GM19238 (cell line): ENCODE results near the gene MYOD1.

Source experiments
- DNase-seq: peaks from one replicate; pipeline ENCODE4 v3.0.0; 2011; ENCODE audit warnings: low spot score; ENCODE audit not compliant: insufficient read length

Gene MYOD1

DNA sequence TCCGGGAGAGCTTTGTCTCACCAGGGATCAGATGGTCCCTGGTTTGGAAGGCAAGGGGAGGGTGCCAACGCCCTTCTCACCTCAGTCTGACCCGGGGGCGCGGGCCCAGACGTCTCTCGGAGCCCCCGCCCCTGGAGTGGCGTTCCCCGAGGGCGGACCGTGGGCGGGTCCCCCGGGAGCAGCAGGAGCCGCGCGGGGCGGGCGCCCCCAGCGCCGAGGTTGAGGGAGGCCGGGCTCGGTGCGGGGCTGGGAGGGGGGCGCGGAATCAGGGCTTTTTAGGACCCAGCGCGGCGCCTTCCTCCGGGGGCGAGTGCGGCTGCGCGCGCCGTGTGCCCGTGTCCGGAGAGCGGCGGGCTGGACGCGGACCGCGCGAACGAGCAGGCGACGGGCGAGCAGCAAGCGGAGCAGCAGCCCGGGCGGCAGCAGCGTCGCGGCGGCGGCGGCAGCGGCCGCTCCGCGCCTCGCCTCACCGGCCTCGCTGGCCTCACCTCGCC, 15.1 kb downstream of the MYOD1 start, which contains the start of gene KCNC1:
Gene KCNC1, plus strand, starts transcription at position 364 of the 494 bp plus-strand sequence. CDS start 1,222 bp downstream, outside the sequence.
- no peak for DNase-seq

DNA sequence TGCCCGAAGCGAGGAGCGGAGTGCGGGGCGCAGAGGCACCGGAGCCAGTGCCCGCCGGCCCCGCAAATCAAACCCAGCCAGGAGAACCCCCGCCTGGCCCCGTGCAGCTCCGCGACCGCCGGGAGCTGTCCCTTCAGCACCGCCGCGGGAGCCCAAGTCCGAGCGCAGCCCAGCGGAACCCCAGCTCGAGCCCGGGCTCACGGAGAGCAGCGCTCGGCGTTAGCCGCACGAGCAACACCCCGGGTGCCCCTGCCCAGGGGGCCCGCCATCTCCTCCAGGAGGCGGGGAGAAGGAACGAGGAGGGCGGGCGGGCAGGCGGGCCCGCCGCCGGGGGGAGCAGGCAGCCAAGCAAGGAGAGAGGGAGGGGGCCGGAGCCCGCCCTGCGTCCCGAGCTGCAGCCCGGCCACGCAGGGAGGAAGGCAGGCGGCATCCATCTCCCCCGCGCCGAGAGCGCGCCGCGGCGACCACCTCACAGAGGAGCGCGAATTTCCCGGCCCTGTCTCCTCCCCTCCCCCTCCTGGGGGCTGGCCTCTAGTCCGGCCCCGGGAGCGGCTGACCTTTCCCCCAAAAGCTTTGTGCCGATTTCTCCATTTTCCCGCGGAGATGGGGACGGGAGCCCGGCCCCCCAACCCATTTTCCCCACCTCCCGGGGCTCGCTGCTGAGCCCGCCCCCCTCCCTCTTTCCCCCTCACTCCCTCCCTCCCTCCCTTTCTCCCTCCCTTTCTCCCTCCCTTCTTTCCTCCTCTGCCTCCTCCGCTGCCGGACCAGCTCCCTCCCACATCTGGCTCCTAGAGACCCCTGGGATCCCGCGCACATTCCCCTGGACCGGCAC, 15.8 kb downstream of the MYOD1 start:
- peak; percentile 48 for DNase-seq

DNA sequence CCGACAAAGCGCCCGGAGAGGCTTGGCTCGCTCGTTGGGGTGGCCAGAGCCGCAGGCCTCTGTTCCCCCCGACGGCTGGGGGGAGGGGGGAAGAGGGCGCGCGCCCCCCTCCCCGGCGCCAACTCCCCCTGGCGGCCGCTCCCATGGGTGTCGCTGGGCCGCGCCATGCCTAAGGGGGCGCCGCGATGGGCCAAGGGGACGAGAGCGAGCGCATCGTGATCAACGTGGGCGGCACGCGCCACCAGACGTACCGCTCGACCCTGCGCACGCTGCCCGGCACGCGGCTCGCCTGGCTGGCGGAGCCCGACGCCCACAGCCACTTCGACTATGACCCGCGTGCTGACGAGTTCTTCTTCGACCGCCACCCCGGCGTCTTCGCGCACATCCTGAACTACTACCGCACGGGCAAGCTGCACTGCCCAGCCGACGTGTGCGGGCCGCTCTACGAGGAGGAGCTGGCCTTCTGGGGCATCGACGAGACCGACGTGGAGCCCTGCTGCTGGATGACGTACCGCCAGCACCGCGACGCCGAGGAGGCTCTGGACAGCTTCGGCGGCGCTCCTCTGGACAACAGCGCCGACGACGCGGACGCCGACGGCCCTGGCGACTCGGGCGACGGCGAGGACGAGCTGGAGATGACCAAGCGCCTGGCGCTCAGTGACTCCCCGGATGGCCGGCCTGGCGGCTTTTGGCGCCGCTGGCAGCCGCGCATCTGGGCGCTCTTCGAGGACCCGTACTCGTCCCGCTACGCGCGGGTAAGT, 16.6 kb downstream of the MYOD1 start:
- DNase-seq: no peak

DNA sequence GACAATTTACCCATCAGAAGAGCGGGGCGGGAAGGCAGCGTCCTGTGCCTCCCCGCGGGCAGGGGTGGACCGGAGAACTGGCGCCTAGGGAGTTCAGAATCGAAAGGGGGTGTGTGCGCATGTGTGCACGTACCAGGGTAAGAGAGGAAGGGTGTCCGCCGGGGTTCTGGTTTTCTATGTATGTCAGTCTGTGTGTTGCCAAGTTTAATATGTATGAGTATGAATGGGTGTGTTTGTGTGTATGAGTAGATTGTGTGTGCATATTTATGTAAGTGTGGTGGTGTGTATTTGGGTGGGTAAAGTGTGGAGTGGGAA, 17.2 kb downstream of the MYOD1 start:
- DNase-seq: no peak

DNA sequence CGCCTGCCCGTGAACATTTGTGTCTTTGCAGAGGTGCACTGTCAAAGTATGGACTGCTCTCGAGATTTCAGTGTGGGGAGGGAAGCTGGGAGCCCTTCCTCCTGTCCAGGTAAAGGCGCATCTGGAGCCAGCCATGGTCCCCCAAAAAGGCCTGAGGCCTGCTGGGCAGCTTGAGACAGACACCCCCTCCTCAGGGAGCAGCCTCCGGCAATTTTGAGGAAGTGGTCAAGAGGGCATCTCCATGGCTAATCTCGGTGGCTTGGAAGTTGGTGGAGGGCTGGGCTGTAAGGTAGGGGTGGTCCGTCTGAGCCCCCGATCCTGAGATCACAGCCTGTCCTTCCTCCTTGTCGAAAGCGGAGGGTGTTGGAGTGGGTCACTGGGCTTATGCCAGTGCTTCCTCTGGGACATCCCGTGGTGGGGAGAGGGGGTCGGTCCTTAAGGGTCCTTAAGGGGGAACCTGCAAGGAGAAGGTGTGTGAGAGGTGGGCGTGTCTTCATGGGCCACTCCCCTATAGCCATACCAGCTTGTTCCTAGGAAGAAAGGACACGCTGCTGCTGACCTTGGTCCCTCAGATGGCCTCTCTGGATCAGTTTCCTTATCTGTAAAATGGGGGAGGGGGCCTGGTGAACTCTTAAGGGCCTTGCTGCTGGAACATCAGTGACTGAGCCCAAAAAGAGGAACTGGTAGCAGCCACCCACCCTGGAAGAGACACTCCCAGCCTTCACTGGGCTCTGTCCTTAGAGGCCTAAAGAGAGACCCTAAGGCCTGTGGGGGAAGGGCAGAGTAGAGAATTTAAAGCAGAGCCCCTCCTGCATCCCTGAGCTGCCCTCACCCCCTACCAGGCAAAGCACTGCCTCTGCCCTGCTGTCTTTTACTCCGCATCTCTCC, 17.8 kb downstream of the MYOD1 start:
- DNase-seq: no peak

DNA sequence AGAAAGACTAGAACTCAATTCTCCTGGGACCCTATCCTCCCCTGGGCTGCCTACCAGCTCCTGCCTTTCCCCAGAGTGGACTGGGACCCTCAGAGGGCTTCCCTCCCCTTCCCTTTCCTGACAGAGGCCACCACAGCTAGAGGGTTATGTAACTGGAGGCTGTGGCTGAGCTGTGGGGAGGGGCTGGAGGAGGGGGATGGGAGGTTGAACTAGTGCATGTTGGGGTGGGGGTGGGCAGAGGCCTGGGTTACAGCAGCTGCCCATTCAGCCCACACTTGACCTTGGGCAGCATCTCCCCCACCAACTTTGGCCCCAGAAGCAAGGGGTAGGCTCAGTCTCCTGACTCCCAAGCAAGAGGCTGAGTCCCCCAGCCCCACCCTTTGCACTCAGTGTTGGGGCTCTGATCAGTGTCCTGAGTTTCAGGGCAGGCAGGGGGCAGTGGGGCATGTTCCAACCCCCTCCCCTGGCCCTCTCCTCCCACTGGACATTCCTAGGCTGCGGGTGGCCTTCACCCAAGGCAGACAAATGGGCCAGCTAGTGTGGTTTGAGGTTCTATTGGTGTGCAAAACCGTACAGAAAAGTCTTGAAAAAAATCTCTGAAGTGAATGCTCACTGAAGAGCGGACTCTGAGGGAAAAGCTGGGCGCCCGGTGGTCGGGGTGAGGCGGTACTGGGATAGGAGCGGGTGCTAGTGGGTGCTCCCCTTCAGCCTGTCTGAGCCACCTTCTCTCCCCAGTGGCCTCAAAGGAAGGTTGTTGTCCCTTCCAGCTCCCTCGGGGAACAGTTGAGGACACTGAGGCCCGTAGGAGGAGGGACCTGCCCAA, 19.0 kb downstream of the MYOD1 start:
- DNase-seq: no peak

DNA sequence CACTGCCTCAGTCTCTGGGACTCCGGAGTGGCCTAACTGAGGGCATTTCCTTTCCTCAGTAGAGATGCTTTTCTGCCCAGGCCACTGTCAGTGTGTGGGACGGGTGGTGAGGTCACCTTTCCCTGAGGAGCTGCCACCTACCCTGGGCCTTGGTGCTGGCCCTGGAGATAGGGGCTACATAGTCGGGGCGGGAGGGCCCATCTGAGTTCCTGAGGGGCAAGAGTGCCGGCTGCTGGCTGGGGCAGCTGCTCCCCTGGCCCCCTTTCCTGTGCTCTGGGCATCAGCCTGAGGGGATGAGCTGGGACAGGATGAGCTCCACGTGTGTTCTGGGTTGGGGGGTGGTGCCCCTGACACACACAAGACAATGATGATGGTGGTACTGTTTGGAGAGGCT, 20.6 kb downstream of the MYOD1 start:
- DNase-seq: no peak

DNA sequence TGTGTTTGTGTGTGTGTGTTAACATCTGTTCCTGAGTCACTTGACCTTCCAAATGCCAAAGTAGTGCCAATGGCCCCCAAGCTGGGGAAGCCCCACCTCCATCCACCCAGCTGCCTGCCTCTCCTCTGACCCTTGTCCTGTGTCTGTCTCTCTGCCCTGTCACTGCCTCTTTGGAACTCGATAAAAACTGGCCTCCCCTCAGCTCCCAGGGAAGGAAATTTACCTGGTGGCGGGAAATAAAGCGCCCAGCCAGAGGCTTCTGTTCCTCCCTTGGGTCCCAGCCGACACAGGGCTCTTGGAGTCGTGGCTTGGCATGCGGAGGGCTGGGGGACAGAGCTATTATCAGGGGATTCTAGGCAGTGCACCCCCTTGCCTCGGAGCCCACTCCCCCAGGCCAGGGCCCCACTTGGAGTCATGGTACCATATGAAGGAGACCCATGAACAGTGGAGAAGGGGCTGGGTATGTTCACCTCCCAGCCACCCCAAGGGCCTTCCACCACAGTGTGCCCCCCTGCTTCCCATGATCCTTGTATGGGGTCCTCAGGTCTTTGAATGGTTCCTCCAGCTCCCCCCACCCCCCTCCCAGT, 21.4 kb downstream of the MYOD1 start:
- DNase-seq: no peak

DNA sequence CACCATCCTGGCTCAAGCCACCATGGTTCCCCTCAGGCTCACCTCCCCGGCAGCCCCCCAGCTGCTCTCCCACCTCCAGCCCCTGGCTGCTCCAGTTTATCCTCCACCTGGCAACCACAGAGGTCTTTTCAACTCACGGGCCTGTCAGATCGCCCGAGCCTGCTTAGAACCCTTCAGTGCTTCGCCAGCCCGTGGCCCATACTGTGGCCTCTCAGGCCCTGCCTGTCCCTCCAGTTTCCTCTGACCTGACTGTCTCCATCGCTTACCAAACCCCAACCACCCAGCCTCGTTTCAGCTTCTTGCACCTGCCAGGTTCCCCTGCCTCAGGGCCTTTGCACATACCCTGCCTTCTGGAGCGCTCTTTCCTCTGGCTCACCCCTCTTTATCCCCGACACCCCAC, 22.1 kb downstream of the MYOD1 start:
- DNase-seq: no peak

DNA sequence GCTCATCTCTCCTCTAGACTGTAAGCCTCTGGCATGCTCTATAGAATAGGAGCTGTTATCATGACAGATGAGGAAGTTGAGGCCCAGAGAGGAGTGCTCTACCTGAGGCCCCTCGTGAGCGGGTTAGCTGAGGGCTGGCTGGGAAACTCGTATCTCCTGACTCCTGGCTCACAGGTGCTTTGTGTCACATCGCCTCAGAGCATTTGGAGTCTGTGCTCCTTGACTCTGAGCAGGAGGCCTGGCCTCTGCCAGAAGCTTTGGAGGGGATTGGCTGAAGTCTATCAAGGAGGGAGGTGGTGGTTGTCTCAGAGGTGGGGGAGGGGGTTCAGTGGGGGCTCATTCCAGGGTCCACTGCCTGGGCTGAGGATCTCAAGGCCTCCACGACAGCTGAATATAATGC, 22.6 kb downstream of the MYOD1 start:
- DNase-seq: no peak

DNA sequence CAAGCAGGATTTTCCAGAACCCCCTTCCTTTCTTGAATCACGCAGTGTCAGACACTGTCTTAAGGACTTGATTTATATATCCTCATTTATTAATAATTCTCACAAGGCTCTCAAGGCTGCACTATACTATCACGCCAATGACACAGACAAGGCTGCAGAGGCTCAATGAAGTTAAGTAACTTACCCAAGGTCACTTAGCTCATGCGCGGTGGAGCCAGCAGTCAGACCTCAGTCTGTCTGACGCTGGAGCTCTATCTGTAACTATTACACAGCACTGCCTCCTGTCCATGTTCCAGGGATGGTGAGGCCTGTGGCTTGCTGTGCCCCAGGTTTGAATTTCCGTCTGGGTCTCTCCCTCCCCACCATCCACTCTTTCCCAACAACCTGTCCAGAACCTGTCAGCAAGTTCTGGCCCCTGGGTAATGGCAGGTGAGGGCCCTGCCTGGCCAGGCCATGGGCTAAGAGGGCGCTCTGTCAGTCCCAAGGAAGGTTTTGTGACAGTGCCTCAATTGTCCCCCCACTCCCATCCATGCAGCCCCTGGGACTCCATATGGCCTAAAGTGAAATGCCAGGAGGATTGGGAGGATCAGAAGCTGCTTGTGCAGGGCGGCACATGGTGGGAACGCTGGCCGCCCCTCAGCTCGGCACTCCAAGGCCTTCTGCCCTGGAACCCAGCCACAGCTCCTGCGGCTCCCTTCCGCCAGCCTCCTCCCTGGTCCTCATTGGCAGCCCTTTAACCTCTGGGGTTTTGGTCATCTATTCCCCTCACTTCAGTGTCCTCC, 23.8 kb downstream of the MYOD1 start:
- DNase-seq: no peak

DNA sequence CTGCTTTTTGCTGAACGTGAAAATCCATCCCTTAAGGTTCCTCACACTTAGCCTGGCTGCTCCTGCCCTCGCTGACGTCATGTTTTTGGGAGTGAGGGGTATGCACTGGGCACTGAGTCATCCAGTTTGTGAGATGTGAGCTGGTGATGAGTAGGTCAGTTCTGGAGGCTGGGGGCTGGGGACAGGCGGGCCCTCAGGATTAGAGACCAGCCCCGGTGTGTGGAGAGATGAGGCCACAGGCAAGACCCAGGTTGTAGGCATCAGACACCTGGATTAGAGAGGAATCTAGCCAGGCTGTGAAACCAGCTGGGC, 24.4 kb downstream of the MYOD1 start:
- no peak for DNase-seq

DNA sequence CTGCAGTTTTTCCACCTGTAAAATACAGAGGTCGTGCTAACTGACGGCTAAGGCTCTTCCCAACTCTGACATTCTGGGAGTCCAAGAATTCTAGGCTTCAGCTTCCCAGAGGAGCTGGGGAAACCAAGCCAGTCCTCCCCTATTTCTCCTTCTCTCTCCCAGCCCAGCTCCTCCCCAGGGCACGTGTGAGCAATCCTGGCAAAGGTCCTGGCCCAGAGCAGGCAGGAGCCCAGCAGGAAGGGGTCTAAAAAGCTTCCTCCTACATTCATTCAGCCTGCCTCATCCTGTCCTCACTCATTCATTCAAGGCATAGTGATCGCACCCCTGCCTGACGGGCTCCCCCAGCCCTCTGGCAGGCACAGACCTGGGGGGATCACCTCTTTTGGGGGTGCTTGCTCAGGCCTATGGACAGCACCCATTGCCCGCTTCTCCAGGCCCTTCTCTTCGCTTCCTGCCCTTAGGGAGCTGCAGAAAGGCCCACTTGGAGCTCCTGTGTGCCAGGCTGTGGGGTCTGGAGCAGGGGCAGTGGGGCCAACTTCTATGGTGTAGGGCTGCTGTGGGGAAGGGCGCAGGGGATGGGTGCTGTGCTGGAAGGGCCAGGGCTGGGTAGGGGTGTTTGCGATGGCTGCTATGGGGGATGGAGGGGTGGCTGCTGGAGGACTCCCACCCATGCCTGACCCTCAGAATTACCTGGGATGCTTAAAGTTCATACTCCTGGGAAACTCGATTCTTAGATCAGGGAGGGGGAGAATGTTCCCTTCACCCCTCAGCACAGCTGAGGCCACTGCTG, 25.0 kb downstream of the MYOD1 start:
- DNase-seq: no peak

DNA sequence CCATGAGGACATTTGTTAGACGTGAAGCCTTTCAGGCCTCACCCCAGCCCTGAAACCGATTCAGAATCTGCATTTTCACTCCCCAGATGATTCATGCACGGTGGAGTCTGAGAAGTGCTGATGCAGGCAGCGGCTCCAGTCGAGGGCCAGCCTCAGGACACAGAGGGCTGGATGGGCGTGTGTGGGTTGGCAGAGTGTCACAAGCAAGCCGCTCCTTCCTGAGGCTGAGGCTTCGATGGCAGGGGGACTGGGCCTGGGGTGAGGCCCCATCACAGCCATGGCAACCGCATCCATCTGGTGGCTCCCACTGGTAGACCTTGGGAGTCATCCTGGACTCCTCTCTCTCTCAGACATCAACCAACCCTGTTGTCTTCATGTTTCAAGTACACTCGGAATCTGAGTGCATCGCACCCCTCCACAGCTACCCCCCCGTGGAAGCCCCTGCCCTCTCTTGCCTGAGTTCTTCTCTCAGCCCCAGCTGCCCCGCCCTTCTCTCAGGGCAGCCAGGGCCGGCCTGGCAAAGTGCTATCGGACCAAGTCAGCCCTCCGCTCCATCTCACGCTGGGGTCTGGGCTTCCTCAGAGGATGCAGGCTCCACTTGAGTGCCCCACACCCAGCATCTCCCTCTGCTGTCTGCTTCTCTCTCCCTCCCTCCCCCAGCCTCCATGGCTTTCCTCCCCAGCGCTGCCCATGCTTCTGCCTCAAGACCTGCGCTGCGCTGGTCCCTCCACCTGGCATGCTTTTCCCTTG, 25.8 kb downstream of the MYOD1 start:
- no peak for DNase-seq

DNA sequence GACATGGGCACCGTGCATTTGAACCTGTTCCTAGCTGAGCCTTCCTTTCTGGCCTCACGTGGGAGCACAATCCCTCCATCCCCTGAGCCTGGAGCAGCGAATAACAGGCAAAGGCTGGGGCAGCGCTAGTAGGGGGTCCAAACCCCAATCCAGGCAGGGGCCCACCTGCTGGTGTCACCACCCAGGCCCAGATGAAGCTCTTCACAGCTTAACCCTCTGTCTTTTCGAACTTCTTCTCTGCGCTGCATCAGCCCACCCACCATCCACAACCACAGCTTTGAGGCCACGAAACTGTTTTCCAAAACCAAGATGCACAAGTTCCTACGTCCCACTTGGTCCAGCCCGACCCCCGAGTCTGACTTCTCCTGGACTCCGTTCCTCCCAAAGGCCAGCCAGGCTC, 26.7 kb downstream of the MYOD1 start:
- DNase-seq: no peak

DNA sequence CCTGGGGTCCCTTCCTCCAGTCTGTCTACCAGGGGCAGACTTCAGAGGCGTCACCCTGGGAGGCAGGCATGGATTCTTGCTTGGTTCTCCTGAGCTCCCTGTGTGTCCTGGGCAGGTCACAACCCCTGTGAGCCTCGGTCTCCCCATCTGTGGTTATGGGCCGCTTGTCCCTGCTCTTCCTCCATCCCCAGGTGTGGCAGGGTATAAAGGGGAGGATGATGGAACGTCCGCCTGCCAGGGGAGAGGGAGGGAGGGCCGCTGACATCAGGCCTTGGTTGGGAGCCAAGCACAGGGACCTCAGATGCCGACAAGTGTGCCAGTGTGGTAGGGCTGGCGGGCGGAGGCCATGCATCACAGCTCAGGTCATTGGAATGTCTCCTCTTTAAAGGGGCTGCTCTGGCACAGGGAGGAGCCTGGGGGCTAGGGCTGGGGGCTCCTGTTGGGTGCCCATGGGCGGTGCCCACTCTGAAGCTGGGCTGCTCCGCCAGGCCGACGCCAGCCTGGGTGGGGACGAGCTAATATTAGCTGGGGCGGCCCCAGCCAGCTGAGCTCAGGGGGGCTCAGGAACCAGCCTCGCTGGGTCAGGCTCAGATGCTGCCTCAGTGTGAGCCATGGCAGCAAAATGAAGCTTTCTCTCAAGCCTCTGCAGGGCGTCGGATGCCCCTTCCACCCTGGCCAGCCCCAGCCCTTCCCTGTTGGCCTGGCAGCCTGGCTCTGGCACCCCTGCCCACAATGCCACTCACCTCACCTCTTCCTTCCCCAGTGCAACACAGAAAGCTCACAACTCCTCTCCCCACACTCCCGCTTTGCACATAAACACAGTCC, 28.0 kb downstream of the MYOD1 start:
- DNase-seq: no peak

DNA sequence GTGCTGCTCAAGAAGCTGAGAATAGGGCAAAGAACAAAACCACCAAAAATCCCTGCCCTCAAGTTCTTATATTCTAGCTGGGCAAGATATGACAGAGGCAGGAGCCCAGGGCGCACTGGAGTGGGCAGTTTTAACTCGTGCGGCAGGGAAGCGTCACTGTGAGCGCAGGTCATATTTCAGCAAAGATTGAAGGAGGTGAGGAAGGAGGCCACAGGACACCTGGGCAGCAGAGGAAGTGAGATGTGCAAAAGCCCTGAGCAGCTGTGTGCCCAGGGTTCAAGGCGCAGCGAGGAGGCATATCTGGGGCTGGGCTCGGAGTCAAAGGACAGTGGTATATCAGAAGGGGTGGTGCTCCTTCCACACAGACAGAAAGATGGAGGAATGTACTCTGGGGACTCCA, 28.7 kb downstream of the MYOD1 start:
- DNase-seq: no peak
